ENCODE data around the gene DNAJA3. TPM values are rescaled to one million over a fixed set of nuclear protein-coding genes. Genes with fewer than 3 reads are reported as not detected.

DNAJA3 gene
- total RNA-seq, 4 donors from 2014 or later = 51.4 to 70.1 (median 54.0) TPM

GRCh38 chr16:4454623-4455022 lies 29.0 kb downstream of the DNAJA3 start:
- H3K27ac ChIP-seq = no peak overlapping the region
- H3K4me3 ChIP-seq = no peak overlapping the region
- no peak for TF ChIP-seq CTCF (IDR thresholded peaks at IDR 0.05)
- no peaks in the 10 kb centered on the region for H3K27me3 ChIP-seq
- H3K9me3 ChIP-seq = no peaks in the 10 kb centered on the region
- H3K36me3 ChIP-seq = peaks cover 0 to 78% (median 0%) of the 10 kb centered on the region in 3 donors
- no peak for DNase-seq
- no peaks in the 10 kb centered on the region for H3K4me1 ChIP-seq

DNA sequence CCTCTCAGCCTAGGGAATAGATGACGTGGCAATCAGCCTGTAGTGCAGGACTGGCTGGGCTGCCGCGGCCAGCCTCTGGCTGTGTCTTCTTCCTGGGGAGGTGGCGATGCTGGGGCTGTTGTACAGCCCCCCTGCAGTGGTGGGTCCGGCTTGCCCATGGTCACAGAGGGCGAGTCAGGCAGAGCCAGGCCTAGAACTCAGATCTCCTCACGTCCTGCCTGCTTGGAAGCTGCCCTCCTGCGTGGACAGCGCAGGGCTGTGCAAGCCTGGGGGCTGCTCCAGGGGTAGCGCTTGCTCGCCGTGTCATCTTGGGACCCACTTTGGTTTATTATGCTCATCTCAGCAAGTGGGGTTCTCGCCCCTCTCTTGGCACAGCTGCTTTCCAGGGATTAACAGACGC lies 29.4 kb downstream of the DNAJA3 start:
- H3K4me3 ChIP-seq = no peak overlapping the region
- no peak for DNase-seq
- H3K36me3 ChIP-seq = peaks cover 0 to 73% (median 0%) of the 10 kb centered on the region in 3 donors
- H3K27ac ChIP-seq = no peak overlapping the region
- TF ChIP-seq POLR2A (IDR thresholded peaks at IDR 0.05) (no peak), CTCF (IDR thresholded peaks at IDR 0.05) (no peak)
- no peaks in the 10 kb centered on the region for H3K9me3 ChIP-seq
- no peaks in the 10 kb centered on the region for H3K27me3 ChIP-seq
- H3K4me1 ChIP-seq = no peaks in the 10 kb centered on the region

DNA sequence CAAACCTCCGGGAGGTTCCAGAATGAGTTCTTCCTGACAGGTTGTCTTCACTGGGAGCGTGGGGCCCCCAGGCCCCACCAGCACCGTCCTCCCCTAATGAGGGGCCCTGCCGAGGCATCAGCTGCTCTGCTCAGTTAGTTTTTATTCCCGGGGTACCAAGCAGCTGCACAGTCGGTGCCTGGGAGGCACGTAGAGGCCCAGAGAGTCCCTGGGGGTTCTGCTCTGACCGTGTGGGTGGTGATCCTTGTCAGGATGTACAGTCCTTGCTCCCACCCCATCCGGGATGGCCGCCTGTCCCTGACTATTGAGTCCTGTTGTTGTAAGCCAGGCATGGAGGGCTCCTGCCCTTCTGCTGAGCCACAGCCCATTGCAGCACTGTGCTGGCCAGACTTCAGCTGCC lies 30.3 kb downstream of the DNAJA3 start:
- Histone ChIP-seq H3K4me3 (no peak overlapping the region), H3K9me3 (no peaks in the 10 kb centered on the region), H3K27ac (no peak overlapping the region), H3K4me1 (no peaks in the 10 kb centered on the region), H3K36me3 (peaks cover 0 to 65% (median 0%) of the 10 kb centered on the region in 3 donors), H3K27me3 (no peaks in the 10 kb centered on the region)
- DNase-seq = no peak
- TF ChIP-seq POLR2A (IDR thresholded peaks at IDR 0.05) (no peak), CTCF (IDR thresholded peaks at IDR 0.05) (no peak)

GRCh38 chr16:4460936-4461249 lies 35.2 kb downstream of the DNAJA3 start:
- no peaks in the 10 kb centered on the region for H3K27me3 ChIP-seq
- no peak for DNase-seq
- TF ChIP-seq CTCF (IDR thresholded peaks at IDR 0.05) (no peak), POLR2A (IDR thresholded peaks at IDR 0.05) (no peak)
- no peaks in the 10 kb centered on the region for H3K9me3 ChIP-seq
- H3K4me1 ChIP-seq = no peaks in the 10 kb centered on the region
- H3K27ac ChIP-seq = no peak overlapping the region
- no peak overlapping the region for H3K4me3 ChIP-seq
- peaks cover 0 to 38% (median 0%) of the 10 kb centered on the region in 3 donors for H3K36me3 ChIP-seq

- peaks cover 0 to 39% (median 0%) of the 10 kb centered on the region in 3 donors for H3K36me3 ChIP-seq
- H3K27ac ChIP-seq = no peak overlapping the region
- DNase-seq = no peak
- no peaks in the 10 kb centered on the region for H3K4me1 ChIP-seq
- H3K4me3 ChIP-seq = no peak overlapping the region
- TF ChIP-seq CTCF (IDR thresholded peaks at IDR 0.05) = no peak
- TF ChIP-seq POLR2A (IDR thresholded peaks at IDR 0.05) = no peak
- no peaks in the 10 kb centered on the region for H3K27me3 ChIP-seq
- no peaks in the 10 kb centered on the region for H3K9me3 ChIP-seq
Measured at GRCh38 chr16:4461250-4462085, 35.8 kb downstream of the DNAJA3 start.

Data from Peyer's patch (tissue), 4 donors.